GM19372 (cell line): ENCODE data around the gene ESAM.

Source experiments
- ATAC-seq: cut with Tn5 transposase; IDR thresholded peaks from one replicate; pipeline ENCODE4 v1.9.1; 2021; ENCODE audit warnings: mild to moderate bottlenecking, low read depth, moderate library complexity; ENCODE audit not compliant: unreplicated experiment

The ESAM gene

GRCh38 chr11:124753624-124754023 lies 8.5 kb downstream of the ESAM start:
- no peak for ATAC-seq

GRCh38 chr11:124753205-124753604 lies 8.9 kb downstream of the ESAM start:
- ATAC-seq = no peak

DNA sequence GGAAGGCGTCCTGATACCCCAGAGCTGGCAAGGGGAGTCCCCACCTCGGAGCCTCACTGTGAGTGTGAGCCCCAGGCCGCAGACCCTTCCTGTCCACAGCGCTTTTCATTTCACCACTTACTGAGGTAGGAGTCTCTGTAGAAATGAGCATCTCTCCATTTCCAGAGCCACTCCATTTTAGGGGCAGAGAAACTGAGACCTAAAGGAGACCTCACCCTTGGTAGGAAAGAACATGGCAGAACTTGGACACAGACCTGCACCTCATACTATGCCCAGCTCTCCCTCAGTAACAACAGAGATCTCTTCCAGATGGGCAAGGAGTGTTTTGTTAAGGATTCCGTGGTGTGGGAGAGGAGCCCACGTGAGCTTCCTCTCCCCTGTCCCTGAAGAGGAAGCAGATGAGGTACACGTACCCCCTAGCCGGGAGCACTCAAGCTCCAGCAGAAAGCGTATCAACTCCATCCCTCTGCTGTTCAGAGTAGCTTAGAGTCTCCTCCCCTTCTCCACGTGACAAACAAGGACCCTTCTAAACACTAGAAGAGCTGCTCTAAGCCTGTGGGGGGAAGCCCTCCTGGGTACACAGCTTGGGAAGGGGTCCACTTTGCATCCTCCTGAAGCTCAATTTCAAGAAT lies 9.5 kb downstream of the ESAM start:
- ATAC-seq = no peak

GRCh38 chr11:124751741-124752470 lies 10.2 kb downstream of the ESAM start, which contains the start of gene VSIG2:
VSIG2 (minus strand) TSS chr11:124752255; CDS start chr11:124752137, 118 bp downstream.
- no peak for ATAC-seq

DNA sequence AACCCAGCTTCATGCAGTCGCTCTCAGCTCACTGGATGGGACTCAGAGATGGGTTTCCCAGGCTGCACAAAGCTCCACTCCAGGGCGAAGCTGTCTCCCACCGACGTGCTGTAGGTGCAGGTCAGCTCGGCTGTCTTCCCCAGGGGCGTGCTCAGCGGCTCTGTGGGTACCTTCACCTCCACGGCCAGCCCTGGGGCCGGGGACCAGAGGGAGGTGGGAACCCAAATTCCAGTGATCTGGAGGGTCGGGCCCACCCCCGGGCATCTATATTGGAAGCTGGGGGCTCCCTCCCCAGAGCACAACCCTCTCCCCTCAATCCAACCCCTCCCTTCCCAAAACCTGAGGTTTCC lies 10.7 kb downstream of the ESAM start:
- no peak for ATAC-seq

- ATAC-seq = no peak
Observed at GRCh38 chr11:124749912-124750311, 12.2 kb downstream of the ESAM start.

GRCh38 chr11:124748481-124749343 lies 13.4 kb downstream of the ESAM start:
- no peak for ATAC-seq

DNA sequence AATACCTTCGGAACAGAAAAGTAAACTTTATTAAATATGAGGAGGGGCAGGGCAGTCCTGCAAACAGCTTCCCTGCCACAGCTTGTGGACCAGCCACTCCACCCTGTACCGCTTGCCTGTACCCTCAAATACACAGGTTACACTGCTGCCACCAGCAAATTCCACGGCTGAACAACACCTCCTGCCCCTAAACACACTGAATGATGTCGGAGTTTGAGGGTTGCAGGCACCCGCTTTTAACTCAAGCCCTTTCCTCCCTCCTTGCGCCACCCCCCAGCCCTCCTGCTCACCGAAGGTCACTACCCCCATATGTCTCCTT lies 14.0 kb downstream of the ESAM start:
- ATAC-seq = no peak

GRCh38 chr11:124747406-124748099 lies 14.5 kb downstream of the ESAM start:
- no peak for ATAC-seq

DNA sequence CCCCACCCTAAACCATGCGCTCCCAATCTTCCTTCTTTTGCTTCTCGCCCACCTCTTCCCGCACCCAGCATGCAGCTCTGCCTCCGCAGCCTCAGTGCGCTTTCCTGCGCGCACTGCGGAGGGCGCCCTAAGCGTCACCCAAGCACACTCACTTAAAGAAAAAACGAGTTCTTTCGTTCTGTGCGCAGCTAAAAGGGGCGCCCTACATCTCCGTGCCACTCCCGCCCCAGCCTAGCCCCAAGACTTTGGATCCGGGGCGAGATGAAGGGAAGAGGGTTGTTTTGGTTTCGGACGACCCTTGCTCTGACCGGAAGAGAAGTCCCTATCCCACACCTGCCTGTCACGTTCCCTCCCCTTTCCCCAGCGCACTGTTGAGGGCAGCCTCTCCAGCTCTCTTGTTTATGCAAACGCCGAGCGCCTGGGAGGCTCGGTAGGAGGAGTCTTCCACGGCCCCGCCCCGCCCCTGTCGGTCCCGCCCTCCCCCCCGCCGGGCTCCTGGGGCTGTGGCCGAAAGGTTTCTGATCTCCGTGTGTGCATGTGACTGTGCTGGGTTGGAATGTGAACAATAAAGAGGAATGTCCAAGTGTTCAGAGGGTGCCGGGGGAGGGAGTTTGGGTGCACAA lies 15.4 kb downstream of the ESAM start:
- peak; percentile 92 for ATAC-seq

- peak; percentile 11 for ATAC-seq
Observed at GRCh38 chr11:124745835-124746620, 16.1 kb downstream of the ESAM start.

- ATAC-seq = no peak
Observed at GRCh38 chr11:124745270-124745834, 16.7 kb downstream of the ESAM start.

DNA sequence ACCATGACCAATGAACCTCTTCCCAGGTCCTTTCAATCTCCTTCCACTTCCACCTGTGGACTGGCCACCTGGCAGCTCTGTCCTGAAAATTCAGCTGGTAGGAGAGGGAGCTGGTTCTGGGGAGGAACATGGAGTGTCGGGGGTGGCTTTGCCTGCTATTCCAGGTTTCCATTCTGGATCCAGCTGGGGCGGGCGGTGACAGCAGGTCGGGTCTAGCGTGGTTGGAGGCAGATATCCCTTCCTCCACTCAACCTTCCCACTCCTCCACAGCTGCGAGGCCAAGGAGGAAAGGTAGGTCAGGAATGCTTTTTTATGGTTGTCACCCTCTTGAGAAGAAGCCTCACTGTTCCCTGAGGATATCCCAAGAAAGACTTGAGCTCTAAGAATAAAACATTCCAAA lies 19.0 kb downstream of the ESAM start:
- ATAC-seq = no peak

GRCh38 chr11:124742555-124742954 lies 19.5 kb downstream of the ESAM start:
- no peak for ATAC-seq

DNA sequence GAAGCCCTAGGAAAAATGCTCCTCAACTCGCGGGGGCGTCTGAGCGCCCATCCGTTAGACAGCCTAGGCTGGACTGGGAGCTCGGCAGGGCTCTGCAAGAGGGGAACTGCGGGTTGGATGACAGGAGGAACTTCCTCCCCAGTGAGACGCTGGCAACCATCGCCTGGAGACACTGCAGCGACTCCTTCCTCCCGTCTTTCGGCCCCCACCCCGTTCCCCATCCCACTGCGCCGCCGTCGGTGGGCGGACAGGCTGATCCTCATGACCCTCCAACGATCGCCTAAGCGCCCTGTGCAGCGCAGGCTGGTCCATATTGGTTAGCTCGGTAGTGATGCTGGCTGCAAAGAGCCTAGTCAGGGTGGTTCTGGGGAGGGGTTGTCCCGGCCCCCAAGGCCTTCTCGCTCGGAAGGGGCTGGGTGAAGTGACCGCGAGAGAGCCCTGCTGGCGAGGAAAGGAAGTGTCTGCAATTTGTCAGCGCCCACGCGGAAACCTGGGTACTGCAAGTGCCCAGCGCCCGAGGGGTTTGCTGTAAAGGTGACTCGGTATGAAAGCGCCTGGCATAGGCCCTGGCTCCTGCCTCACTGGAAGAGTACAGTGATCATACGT lies 21.7 kb downstream of the ESAM start:
- ATAC-seq = peak; percentile 39

GRCh38 chr11:124739479-124740276 lies 22.4 kb downstream of the ESAM start, which contains the start of gene NRGN:
NRGN (plus strand) TSS chr11:124739942; CDS start chr11:124740085, 143 bp downstream.
- ATAC-seq = peak; percentile 98

- no peak for ATAC-seq
Observed at GRCh38 chr11:124738713-124739478, 23.2 kb downstream of the ESAM start.
